GM21367 (cell line): ENCODE measurements around the gene WDR3.
"Not testable (repeated sequence)": the region's sequence is repeated elsewhere in the genome, so short reads cannot be mapped to it uniquely, and the experiment has no call there.

ENCODE experiments used
- ATAC-seq: cut with Tn5 transposase; IDR thresholded peaks from one replicate; pipeline ENCODE4 v1.9.1; 2021; ENCODE audit not compliant: unreplicated experiment

WDR3 gene

GRCh38 chr1:117929343-117930172 lies at the start of gene WDR3, which contains the start of gene GDAP2:
Gene WDR3, plus strand, starts transcription at chr1:117929739. Its CDS starts 3,581 bp downstream, at chr1:117933320.
Gene GDAP2, minus strand, starts transcription at chr1:117929621. Its CDS starts 9,264 bp downstream, at chr1:117920357.
- peak; percentile 95 for ATAC-seq

DNA sequence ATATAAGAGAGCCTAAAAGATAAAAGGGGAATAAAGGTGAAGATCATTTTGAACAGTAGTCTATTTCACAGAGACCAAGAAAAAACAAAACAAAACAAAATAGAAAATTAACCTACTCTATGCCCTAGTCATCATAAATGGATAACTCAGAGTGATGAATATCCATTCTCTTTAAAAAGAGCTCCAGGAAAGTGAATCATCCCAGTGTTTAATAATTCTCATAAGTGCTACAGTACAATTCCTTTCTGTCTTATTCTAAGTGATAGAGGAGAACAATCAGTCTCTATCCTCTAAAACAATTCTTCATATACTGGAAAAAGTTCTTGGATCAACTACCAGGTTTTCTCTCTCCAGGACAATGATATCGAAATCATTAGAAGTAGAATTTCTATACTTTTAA lies 45.9 kb upstream of the WDR3 start:
- no peak for ATAC-seq

DNA sequence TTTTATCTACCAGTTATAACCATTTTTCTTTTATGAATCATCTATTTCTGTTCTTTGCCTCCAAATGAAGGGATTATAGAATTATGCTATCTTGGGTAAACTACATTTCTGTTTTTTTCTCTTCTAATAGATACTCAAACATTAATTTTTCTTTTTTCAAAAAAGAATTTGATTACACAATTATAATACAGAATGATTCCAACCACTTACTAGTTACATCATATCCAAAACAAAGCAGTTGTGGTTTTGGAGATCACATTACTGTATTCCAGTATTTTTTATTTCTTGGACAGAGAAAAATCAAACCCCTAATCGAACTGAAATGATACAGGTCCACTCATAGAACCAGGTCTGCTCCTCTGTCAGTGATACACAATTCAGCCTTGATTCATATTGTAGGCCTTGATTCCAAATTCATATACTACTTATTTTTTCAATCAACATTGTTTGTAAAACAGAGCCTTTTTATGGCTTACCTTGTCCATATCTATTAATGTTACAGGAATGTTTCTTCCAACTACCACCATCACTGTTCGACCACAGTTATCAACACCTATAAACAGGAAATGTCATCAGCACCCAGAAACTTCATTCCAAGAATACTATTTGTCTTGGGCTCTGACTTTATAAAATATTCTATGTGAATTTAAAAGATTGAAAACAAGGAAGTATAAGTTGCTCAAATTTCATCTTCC lies 43.3 kb upstream of the WDR3 start:
- ATAC-seq = no peak

GRCh38 chr1:117890452-117890851 lies 39.1 kb upstream of the WDR3 start:
- ATAC-seq = no peak

DNA sequence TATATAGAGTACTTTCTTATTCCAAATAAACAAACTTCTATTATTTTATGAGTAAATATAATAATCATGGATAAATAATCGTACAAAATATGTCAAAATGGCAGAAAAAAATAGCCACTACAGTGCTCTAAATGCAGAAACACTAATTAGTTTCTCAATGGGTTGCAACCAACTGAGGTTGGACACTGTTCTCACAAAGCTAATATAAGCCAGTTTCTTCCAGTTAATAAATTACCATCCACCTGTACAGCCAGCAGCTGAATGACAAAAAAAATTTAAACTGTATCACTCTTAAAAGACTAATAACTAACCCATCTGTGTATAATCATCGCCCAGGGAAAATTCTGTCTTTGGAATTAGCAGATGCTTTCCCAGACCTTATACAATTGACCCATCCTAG lies 37.0 kb upstream of the WDR3 start:
- no peak for ATAC-seq

DNA sequence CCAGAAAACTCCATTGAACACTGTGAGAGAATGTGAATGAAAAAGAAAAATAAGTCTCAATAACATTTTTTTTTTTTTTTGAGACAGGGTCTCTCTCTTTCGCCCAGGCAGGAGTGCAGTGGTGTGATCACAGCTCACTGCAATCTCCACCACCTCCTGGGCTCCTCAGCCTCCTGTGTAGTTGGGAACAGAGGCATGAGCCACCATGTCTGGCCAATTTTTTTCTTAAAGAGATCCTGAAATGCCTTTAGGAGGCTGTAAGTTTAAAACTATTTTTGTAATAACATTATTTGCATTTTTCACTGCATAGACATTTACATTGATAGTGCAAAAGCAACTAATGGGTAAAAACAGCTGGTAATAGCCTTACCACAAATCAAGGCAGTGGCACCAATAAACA lies 35.5 kb upstream of the WDR3 start:
- no peak for ATAC-seq

DNA sequence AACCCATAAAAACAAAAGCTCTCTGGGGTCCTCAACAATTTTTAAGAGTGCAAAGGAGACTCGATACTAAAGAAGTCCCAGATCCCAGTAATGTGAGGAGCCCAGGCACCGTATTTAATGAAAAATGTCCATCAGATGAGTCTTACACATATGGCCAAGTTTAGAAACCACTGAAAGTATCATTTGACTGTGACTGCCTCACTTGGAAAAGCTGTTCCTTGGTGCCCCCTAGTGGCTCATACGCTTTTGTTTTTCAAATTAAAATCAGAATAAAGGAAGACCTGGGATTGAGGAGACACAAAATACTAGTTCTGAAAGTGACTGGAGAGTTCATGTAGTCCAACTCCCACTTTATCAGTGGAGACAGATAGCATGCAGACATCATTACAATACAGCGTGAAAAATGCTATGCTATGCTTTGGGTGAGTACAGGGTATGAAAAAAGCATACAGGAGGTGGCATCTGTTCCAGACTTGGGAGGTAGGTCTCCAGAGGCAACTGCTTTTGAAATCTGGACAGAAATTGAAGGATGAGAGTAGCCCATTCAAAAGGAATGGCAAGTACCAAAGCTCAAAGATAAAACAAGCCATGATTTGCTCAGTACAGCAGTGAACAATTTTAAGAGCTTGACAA lies 33.9 kb upstream of the WDR3 start:
- ATAC-seq = peak; percentile 72

GRCh38 chr1:117897551-117897950 lies 32.0 kb upstream of the WDR3 start:
- no peak for ATAC-seq

DNA sequence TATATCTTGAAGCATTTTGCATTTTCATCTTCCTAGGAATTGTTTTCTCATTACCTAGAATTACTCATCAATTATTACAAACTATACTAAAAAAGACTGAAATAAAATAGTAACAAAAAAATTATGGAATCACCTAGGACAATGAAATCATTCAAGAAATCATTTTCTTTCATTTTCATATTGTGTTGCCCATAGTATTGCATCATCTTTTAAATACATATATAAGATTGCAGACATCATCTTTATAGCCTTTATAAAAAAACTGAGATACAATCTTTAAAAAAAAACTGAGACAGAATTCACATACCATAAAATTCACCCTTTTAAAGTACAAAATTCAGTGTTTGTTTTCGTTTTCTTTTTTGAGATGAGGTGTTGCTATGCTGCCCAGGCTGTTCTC lies 29.7 kb upstream of the WDR3 start:
- no peak for ATAC-seq

DNA sequence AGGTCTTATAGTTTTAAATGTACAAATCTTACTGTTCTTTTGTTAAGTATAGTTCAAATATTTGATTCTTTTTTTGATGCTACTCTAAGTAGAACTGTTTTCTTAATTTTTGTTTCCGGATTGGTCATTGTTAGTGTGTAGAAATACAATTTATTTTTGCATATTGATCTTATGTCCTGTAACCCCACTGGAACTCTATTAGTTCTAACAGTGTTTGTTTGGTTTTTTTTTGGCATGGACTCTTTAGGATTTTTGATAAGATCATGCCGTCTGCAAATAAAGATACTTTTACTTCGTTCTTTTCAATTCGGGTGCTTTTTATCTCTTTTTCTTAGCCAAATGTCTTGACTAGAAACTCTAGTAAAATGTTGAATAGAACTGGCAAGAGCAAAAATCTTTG lies 26.6 kb upstream of the WDR3 start:
- ATAC-seq = no peak

- no peak for ATAC-seq
Observed at GRCh38 chr1:117904485-117904884, 25.1 kb upstream of the WDR3 start.

DNA sequence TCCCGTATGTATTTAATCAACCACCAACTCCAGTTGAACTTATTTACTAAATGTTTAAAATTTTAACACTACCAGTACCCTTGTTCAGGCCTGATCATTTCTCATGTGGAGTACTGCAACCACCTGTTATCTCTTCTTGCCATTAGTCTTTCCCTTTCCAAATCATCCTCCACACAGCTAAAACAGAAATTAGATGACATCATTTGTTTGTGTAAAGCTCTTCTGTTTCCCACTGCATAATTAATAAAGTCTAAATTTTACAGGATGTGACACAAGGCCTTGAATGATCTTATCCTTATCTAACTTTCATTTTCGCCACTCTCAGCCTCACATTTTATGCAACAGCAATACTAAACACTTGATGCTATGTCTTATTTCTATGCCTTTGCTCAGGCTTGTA lies 24.5 kb upstream of the WDR3 start:
- no peak for ATAC-seq

DNA sequence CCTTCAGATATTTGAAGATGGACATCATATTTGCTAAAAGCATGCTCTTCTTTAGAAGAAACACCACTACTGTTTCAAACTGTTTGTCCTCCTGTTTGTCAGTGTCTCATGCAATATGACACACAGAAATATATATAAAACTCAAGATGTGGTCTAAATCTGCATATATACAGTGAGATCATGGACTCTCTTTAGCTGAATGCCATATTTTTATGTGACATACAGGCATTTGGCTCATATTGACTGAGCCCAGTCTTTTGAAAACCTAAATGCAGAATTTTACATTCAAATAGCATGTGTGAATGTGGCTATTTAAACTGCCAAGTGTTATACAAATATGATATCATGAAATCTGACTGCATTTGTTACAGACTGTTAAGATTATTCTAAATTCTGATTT lies 18.5 kb upstream of the WDR3 start:
- ATAC-seq = no peak

DNA sequence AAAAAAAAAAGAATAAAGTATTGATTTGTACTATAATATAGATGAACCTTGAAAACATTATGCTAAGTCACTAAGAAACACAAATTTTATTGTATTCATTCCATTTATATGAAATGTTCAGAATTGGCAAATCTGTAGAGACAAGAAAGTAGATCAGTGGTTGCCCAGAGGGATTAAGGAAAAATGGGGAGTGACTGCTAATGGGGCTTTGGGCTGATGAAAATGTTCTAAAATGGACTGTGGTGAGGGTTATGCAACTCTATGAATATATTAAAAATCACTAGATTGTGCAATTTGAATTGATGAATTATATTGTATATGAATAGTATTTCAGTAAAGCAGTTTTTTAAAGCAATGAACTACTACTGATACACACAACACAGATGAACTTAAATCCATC lies 10.2 kb upstream of the WDR3 start:
- ATAC-seq = no peak

DNA sequence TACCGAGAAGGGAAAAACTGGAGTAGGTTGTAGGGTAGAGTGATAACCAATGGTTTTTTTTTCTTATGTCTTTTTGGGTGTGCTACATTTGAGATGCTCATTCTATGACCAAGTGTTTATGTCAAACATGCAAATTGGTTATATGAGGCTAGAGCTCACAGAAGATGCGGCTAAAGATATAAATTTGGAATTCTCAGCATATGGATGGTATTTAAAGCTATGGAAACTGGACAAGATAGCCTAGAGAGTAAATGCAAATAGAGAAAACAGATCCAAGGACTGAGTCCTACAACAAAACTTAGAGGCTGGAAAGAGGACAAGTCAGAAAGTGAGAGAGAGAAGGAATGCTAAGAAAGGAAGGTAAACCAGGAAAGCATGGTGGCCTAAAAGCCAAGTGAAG lies 7.5 kb upstream of the WDR3 start:
- no peak for ATAC-seq

DNA sequence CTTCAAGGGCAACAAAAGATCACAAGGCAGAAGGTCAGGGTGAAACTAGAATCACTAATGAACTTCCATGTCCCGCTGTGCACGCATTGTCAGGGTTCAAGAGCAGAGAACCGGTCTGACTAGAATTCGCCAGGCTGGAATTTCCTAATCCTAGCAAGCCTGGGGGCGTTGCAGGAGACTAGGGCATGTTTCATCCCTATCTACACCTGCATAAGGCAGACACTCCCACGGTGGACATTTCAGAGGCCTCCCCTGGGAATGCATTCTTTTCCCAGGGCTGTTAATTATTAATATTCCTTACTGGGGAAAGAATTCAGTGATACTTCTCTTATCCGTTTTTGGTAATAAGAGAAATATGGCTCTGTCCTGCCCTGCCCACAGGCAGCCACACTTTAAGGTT lies 6.8 kb upstream of the WDR3 start:
- not testable (repeated sequence) for ATAC-seq

GRCh38 chr1:117925981-117926380 lies 3.6 kb upstream of the WDR3 start:
- ATAC-seq = no peak

DNA sequence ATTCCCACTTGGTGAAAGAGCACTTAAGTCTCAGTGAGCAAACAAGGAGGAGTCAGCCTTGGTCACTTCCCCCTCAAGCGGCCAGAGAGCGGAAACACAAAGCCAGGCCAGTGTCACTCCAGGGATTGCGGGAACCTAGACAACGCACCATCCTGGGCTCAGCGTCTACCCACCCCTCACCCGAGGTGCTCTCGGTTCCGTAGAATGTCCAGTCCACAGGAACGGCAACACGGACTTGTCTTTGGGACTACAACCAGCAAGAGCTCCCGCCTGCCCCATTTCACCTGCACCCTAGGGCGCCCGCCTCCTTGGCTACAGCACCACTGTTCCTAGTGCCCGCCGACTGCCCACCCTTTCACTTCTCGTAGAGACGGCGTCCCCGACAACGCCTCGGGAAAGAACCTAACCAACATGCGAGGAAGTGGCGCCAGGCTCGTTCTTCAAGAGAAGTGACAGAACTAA lies 627 bp upstream of the WDR3 start:
- peak; percentile 36 for ATAC-seq

GRCh38 chr1:117930173-117930447 lies 571 bp downstream of the WDR3 start:
- no peak for ATAC-seq

DNA sequence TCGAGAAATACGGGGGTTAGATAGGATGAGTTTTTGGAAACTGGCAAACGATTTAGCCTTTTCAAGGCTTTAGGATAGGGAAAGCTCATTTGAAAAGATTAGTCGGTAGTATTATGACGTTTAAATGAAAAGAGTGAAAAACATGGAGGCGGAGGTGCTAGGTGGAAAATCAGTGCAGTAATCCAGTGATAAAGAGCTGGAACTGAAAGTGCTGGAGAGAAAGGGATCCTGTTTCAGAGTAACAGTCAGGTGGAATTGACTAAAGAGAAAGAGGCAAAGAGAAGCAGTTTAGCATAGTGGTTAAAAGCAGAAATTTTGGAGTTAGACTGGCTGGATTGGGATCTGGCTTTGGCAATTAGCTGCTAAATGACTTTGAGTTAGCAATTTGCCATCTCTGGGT lies 945 bp downstream of the WDR3 start:
- ATAC-seq = no peak

- ATAC-seq = no peak
Observed at GRCh38 chr1:117932576-117932975, 3.0 kb downstream of the WDR3 start.

- no peak for ATAC-seq
Observed at GRCh38 chr1:117933769-117934168, 4.2 kb downstream of the WDR3 start.
